ENCODE data around the gene ZMIZ1. TPM values are rescaled to one million over a fixed set of nuclear protein-coding genes. Genes with fewer than 3 reads are reported as not detected.

The ZMIZ1 gene
- polyA plus RNA-seq, 3 donors = 3.3 to 64.6 (median 8.9) TPM

GRCh38 chr10:79310200-79310865 is 241.6 kb downstream of the ZMIZ1 start:
- H3K27ac Mint-ChIP-seq = peak overlapping the region in 2 of 7 donors; percentile 45 to 46
- no peak overlapping the region for H3K4me2 ChIP-seq (replicated peaks; ENCODE audit: extremely low read depth, low read length, poor library complexity, severe bottlenecking)
- H3K79me2 ChIP-seq (ENCODE audit: insufficient read depth, low read length) = no peaks in the 10 kb centered on the region
- no peak for TF ChIP-seq CTCF (IDR thresholded peaks at IDR 0.05)
- H3K9ac ChIP-seq (ENCODE audit: insufficient read depth, low read length, poor library complexity, severe bottlenecking) = no peak overlapping the region
- peaks cover 11 to 16% of the 10 kb centered on the region in 2 donors for H3K4me1 ChIP-seq (ENCODE audit: control insufficient read depth in 1 of 2, insufficient read depth in 2 of 2, low read length in 2 of 2)
- no peaks in the 10 kb centered on the region for H3K27me3 ChIP-seq (ENCODE audit: control insufficient read depth in 2 of 2, insufficient read depth in 2 of 2, low read length in 2 of 2)
- H3K9me3 ChIP-seq (replicated peaks in 1 of 2; ENCODE audit: control insufficient read depth in 1 of 2, insufficient read depth in 1 of 2, low read length in 2 of 2) = no peaks in the 10 kb centered on the region
- peaks cover 18% of the 10 kb centered on the region for H3K4me1 Mint-ChIP-seq
- intact Hi-C loops (cut with micrococcal nuclease) = loop anchor here in 1 of 2 donors (5.0 kb wide), 1 partner anchor 37 kb away; the partner anchor contains the start of gene PPIF
- 98% methylated on average over 10 of the region's 29 CpGs for WGBS (ENCODE audit: insufficient coverage)
- H3K36me3 Mint-ChIP-seq = peaks cover 91 to 98% of the 10 kb centered on the region in 2 donors
- H3K36me3 ChIP-seq (replicated peaks in 1 of 2; ENCODE audit: control insufficient read depth in 1 of 2, insufficient read depth in 2 of 2, low read length in 2 of 2) = peaks cover 89 to 99% of the 10 kb centered on the region in 2 donors
- no peak overlapping the region for H3K4me3 Mint-ChIP-seq
- DNase-seq = no peak
- peaks cover 0 to 1% (median 0%) of the 10 kb centered on the region in 3 donors for H3K27me3 Mint-ChIP-seq (ENCODE audit: low read depth in 3 of 3)
- H3K4me3 ChIP-seq (replicated peaks in 1 of 3; ENCODE audit: low read depth in 2 of 3, low read length in 3 of 3) = no peak overlapping the region
- peaks cover 67% of the 10 kb centered on the region for H4K20me1 ChIP-seq (ENCODE audit: insufficient read depth, low read length)
- no peak overlapping the region for H3K27ac ChIP-seq (ENCODE audit: low read depth in 1 of 2, low read length in 2 of 2)
- H3K9me3 Mint-ChIP-seq = peaks cover 0 to 2% (median 0%) of the 10 kb centered on the region in 7 donors
- no peak overlapping the region for H2AFZ ChIP-seq (ENCODE audit: insufficient read depth, low read depth, low read length, poor library complexity, severe bottlenecking)

GRCh38 chr10:79310911-79311573 is 242.3 kb downstream of the ZMIZ1 start:
- Histone ChIP-seq H3K9me3 (replicated peaks in 1 of 2; ENCODE audit: control insufficient read depth in 1 of 2, insufficient read depth in 1 of 2, low read length in 2 of 2) (no peaks in the 10 kb centered on the region), H3K4me1 (ENCODE audit: control insufficient read depth in 1 of 2, insufficient read depth in 2 of 2, low read length in 2 of 2) (peaks cover 11 to 16% of the 10 kb centered on the region in 2 donors), H3K79me2 (ENCODE audit: insufficient read depth, low read length) (no peaks in the 10 kb centered on the region), H3K4me3 (replicated peaks in 1 of 3; ENCODE audit: low read depth in 2 of 3, low read length in 3 of 3) (no peak overlapping the region), H3K36me3 (replicated peaks in 1 of 2; ENCODE audit: control insufficient read depth in 1 of 2, insufficient read depth in 2 of 2, low read length in 2 of 2) (peaks cover 87 to 98% of the 10 kb centered on the region in 2 donors), H3K9ac (ENCODE audit: insufficient read depth, low read length, poor library complexity, severe bottlenecking) (no peak overlapping the region), H4K20me1 (ENCODE audit: insufficient read depth, low read length) (peaks cover 62% of the 10 kb centered on the region), H3K27me3 (ENCODE audit: control insufficient read depth in 2 of 2, insufficient read depth in 2 of 2, low read length in 2 of 2) (no peaks in the 10 kb centered on the region), H2AFZ (ENCODE audit: insufficient read depth, low read depth, low read length, poor library complexity, severe bottlenecking) (no peak overlapping the region), H3K27ac (ENCODE audit: low read depth in 1 of 2, low read length in 2 of 2) (no peak overlapping the region), H3K4me2 (replicated peaks; ENCODE audit: extremely low read depth, low read length, poor library complexity, severe bottlenecking) (no peak overlapping the region)
- peak overlapping the region in 1 of 7 donors; percentile 66 for H3K27ac Mint-ChIP-seq
- TF ChIP-seq CTCF (IDR thresholded peaks at IDR 0.05) = no peak
- peaks cover 18% of the 10 kb centered on the region for H3K4me1 Mint-ChIP-seq
- H3K27me3 Mint-ChIP-seq (ENCODE audit: low read depth in 3 of 3) = peaks cover 0 to 3% (median 0%) of the 10 kb centered on the region in 3 donors
- H3K36me3 Mint-ChIP-seq = peaks cover 91 to 98% of the 10 kb centered on the region in 2 donors
- peaks cover 0 to 2% (median 0%) of the 10 kb centered on the region in 7 donors for H3K9me3 Mint-ChIP-seq
- no peak overlapping the region for H3K4me3 Mint-ChIP-seq
- no peak for DNase-seq
- WGBS (ENCODE audit: insufficient coverage) = 90% methylated on average over 14 of the region's 26 CpGs
- intact Hi-C loops (cut with micrococcal nuclease) = loop anchor here in 1 of 2 donors (5.0 kb wide), 1 partner anchor 36 kb away; the partner anchor contains the start of gene PPIF
